WI38 (cell line): ENCODE measurements around the gene NELFB.

Experiments
- H3K4me3 ChIP-seq: 2 replicates; pipeline ENCODE4 v1.5.1; 2011; ENCODE audit warnings: low read depth, mild to moderate bottlenecking, control low read depth, low read length
- TF ChIP-seq, protein P1 (sequence below): IDR thresholded peaks from 2 replicates; pipeline ENCODE4 v1.5.1; 2012; ENCODE audit warnings: low read depth, mild to moderate bottlenecking, control low read depth, low read length

The NELFB gene

DNA sequence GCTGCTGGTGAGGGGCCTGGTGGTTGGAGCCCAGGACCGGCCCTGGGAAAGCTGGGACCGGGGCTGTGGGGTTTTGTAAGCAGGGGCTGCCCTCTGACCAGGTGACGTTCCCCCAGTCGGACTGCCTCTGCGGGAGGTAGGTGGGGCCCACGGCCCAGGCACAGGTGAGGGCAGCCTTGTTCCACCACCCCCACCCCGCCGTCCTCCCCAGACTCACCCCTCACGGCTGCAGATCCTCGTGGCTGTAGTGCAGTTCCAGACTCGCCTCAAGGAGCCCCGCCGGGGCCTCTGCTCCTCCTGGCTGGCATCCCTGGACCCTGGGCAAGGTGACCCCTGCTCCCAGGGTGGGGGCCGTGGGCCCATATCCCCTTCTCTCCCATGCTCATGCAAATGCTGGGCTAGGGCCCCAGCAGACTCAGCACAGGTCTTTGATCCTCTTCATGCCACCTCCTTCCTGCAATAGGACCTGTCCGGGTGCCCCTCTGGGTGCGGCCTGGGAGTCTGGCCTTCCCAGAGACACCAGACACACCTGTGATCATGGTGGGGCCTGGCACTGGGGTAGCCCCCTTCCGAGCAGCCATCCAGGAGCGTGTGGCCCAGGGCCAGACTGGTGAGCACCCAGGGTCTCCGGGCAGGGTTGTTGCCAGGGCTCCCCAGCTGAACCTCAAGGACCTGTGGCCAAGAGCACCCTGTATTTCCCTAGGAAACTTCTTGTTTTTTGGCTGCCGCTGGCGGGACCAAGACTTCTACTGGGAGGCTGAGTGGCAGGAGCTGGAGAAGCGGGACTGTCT is 39.7 kb upstream of the NELFB start:
- no peak overlapping the region for H3K4me3 ChIP-seq
- TF ChIP-seq, protein P1, sequence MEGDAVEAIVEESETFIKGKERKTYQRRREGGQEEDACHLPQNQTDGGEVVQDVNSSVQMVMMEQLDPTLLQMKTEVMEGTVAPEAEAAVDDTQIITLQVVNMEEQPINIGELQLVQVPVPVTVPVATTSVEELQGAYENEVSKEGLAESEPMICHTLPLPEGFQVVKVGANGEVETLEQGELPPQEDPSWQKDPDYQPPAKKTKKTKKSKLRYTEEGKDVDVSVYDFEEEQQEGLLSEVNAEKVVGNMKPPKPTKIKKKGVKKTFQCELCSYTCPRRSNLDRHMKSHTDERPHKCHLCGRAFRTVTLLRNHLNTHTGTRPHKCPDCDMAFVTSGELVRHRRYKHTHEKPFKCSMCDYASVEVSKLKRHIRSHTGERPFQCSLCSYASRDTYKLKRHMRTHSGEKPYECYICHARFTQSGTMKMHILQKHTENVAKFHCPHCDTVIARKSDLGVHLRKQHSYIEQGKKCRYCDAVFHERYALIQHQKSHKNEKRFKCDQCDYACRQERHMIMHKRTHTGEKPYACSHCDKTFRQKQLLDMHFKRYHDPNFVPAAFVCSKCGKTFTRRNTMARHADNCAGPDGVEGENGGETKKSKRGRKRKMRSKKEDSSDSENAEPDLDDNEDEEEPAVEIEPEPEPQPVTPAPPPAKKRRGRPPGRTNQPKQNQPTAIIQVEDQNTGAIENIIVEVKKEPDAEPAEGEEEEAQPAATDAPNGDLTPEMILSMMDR: no peak

DNA sequence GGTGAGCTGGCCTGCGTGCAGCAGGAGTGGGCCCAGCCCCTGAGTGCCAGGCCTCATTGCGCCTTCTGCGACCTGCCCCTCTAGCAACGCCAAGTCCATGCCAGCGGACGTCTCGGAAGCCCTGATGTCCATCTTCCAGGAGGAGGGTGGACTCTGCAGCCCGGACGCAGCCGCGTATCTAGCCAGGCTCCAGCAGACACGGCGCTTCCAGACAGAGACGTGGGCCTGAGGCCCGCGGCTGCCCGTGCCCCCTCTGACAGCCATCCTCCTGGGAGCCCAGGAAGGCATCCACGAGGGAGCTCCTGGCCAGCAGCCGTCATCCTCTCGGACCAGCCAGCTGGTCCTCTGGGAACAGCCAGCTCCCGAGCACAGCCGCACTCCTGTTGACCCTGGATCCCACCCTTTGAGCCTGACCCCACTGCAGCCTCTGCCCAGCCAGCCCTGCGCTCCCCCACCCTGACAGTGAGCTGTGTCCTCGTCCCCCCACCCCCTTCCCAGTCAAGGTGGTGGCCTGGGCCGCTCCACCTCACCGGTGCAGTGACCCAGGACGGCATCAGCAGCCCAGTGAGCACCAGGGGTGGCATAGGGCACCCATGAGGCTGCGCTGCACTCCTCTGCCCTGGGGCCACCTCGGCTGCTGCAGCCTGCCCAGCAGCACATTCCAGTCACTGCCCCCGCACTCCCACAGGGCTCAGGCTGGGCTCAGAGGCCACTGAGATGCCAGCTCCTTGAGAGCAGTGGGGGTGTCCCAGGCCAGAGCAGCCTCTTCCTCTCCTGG is 38.8 kb upstream of the NELFB start:
- TF ChIP-seq, protein P1: no peak
- no peak overlapping the region for H3K4me3 ChIP-seq

DNA sequence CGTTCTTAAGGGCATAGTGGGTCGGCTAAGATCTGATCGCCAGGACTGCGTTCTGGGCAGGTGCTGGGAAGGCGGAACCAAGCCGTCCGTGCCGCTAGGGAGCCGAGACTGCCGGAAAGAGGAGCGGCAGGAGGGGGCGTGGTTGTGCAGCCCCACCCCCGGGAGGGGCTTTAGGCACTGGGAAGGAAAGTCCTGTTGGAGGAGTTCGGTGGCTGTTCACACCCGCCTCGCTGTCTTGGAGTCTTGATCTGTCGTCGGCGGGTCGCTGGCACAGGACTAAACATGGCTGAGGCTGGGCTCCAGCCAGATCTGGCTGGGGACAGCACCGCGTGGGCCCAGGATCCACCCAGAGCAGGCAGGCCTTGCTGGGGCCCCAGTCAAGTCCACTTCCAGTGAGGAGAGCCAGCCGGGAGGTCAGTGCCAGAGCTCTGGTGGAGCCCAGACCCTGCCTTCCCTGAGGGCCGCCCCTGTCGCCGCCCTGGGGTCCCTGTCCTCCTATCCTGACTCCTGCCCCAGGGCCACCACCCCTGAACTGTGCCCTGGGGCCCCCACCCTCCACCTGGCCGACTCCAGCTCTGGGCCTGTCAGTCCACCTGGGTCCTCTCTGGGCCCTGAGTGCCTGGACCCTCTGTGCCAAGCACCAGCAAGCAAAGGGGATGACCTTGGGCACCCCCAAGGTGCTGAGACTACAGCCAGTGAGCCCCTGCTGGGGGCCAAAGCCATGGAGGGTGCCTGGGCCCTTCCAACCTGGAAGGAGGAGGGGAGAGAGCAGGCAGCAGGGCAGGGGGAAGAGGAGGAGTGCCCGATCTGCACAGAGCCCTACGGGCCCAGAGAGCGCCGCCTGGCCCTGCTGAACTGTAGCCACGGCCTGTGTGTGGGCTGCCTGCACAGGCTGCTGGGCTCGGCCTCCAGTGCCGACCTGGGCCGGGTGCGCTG is 37.6 kb upstream of the NELFB start:
- TF ChIP-seq, protein P1: no peak
- no peak overlapping the region for H3K4me3 ChIP-seq

DNA sequence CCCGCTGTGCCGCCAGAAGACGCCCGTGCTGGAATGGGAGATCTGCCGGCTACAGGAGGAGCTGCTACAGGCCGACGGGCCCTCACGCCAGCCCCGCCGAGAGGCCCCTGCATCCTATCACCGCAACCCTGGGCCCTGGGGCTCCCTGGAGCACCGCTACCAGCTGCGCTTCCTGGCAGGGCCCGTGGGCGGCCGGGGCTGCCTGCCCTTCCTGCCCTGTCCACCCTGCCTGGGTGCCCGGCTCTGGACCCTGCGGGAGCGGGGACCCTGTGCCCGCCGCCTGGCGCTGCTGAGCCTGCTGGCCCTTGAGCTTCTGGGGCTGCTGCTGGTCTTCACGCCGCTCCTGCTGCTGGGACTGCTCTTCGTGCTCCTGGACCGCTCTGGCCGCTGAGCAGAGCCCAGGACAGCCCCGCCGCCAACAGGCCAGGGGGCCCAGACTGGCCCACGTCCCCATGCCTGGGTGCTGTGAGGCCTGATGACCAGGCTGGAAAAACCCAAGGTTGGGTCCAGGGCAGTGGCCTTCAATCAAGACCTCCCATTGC is 36.8 kb upstream of the NELFB start:
- TF ChIP-seq, protein P1: no peak
- no peak overlapping the region for H3K4me3 ChIP-seq

DNA sequence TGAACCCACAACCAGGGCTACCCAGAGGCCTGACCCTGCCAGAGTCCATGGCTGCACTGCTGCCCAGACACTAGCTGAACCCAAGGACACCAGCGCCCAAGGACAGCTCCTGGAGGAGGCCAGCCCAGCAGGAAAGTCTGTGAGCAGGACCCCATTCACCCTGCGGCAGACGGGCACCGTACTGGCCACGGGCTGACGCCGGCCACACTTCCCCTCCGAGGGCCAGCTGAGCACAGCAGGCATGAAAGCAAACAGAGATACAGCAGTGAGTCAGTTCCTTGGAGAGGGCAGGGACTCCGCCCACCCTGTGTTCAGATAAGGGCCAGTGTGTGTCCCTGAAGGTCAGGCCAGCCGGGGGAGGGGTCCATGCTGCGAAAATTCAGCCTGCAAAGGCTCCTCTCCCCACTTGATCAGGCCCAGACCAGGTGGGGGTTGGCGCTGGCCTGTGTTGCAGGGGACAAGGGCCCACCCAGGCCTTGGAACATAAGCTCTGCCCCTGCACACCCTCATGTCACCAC is 36.3 kb upstream of the NELFB start:
- H3K4me3 ChIP-seq: no peak overlapping the region
- TF ChIP-seq, protein P1: no peak

DNA sequence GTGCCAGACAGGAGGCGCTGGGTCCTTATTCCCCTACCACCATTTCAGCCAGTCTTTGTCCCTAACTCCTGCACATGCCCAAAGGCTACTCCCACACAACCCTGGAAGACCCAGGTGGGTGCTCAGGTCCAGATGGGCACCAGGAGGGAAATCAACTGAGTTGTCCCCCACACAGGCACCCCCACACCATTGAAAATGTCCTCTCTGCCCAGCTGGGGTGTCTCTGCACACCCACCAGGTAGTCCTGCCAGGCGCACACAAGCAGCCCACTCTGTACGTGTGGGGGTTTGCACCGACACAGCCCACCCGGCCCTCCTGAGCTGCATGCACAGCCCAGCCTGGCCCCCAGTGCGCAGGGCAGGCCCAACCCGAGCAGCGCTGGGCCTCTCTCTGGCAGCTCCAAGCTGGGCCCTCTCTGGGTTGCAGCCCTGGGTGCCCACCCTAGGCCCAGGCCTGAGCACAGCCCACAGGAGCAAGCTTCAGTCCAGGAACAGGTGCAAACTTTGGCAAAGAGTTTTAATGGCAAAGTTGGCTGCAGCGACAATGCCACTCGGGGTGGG is 35.3 kb upstream of the NELFB start:
- TF ChIP-seq, protein P1: no peak
- no peak overlapping the region for H3K4me3 ChIP-seq
